GM18517 (cell line): ENCODE measurements around the gene RGS10.
"Not testable (repeated sequence)": the region's sequence is repeated elsewhere in the genome, so short reads cannot be mapped to it uniquely, and the experiment has no call there.

ENCODE experiments used
- ATAC-seq: cut with Tn5 transposase; IDR thresholded peaks from one replicate; pipeline ENCODE4 v1.9.1; 2021; ENCODE audit warnings: mild to moderate bottlenecking, moderate library complexity; ENCODE audit not compliant: unreplicated experiment

The RGS10 gene

DNA sequence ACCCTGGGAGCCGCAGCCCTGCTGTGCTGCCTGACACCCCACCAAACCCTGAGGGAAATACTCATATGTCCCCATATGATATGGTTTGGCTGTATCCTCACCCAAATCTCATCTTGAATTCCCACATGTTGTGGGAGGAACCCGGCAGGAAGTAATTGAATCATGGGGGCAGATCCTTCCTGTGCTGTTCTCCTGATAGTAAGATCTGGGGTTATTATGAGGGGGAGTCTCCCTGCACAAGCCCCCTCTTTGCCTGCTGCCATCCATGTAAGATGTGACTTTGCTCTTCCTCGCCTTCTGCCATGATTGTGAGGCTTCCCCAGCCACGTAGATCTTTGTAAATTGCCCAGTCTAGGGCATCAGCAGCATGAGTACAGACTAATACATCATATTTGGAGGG, 68.7 kb downstream of the RGS10 start:
- no peak for ATAC-seq

DNA sequence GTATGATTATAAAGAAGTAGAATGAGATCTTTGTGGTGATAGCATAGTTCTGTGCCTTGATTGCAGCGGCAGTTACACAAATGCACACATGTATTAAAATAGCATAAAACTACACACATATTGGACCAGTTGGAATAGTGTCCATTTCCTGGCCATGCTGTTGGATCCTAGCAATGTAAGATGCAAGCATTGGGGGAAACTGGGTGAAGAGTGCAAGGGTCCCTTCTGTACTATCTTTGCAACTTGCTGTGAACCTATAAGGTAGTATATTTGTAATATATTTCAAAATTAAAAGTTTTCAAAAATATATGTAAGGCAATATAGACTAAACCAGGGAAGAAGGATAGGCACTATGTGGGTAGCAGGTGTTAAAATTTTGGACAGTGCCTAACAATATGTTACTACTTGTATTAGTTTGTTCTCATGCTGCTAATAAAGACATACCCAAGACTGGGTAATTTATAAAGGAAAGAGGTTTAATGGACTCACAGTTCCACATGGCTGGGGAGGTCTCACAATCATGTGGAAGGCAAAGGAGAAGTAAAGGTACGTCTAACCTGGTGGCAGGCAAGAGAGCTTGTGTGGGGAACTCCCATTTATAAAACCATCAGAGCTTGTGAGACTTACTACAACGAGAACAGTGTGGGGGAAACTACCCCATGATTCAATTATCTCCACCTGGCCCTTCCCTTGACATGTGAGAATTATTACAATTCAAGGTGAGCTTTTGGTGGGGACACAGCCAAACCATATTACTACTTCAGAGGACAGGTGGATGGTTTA, 71.4 kb downstream of the RGS10 start:
- ATAC-seq = no peak

DNA sequence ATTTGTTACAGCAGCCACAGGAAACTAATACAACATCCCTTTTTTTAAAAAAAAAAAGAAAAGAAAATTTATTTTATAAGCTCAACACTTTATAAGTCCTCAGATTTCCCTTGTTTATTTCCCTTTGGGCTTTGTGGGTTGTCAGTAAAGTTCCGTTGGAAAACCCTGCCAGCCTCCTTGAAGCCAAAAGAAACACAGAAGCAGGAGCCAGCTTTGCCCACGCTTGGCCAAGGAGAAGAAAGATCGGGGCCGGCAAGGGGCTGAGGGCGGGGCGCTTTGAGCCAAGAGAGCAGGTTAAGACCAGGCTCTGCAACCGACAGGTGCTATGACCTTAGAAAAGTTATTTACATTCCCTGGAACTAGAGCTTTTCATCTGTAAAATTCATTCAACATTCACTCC, 72.7 kb downstream of the RGS10 start:
- ATAC-seq = no peak

DNA sequence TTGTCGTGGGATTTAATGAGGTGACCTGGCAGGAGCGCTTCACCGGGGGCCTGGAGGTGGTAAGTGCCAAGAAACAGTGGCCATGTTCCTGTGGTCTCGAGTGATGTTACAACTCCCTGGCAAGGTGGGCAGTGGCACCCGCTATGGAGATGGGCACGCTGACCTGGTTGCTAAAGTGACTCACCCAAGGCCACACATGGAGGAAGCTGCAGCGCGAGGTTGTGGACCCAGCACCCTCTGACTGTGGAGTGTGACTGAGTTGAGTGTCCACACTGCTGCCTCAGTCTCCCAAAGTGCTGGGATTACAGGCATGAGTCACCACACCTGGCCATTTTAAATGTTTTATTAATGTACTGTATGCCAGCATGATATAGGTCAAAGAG, 73.2 kb downstream of the RGS10 start:
- ATAC-seq = no peak

DNA sequence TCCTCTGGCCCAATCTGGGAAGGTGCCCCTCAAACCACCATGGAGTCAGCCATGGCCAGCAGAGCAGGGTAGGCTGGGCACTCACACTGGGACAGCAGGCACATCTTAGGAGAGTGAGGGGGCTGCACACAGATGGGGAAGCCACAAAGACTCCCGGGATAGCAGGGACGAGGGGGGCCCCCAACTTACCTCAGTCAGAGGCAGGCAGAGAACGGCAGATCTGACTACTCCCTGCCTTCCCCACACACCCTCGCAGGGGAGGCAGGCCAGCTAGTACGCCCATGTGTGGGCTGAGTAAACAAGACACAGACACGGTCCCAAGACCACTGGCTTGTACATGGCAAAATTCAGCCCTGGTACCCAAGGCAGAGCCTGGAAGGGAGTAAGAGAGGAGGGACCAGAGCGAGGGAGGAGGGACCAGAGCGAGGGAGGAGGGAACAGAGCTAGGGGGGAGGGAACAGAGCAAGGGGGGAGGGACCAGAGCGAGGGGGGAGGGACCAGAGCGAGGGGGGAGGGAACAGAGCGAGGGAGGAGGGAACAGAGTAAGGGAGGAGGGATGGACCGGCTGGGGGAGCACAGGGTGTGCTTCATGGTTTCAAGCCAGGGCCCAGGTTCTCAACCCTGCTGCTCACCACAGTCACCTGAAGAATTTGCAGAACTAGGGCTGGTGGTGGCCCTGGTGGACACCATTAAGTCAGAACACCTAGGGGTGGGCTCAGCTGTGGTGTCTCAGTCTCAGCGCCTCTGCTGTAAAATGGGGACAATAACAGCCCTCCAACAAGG, 73.8 kb downstream of the RGS10 start:
- no peak for ATAC-seq

DNA sequence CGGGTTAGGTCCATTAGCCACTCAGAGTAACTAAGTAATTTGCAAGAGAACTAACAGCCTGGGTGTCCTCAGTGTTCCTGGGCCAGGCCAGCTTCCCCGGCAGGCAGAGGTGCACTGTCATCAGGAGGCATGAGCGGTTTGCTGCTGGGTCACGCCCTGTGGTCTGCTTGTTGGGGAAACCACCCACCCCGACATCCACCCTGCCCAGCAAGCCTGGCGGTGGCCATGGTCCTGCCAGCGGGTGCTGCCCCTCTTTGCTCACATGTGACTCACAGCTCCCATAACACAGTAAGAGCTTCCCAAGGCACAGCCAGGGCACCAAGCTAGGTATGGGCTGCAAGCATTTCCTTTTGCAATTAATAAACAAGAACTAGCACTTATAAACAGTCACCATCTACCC, 75.9 kb downstream of the RGS10 start:
- no peak for ATAC-seq

DNA sequence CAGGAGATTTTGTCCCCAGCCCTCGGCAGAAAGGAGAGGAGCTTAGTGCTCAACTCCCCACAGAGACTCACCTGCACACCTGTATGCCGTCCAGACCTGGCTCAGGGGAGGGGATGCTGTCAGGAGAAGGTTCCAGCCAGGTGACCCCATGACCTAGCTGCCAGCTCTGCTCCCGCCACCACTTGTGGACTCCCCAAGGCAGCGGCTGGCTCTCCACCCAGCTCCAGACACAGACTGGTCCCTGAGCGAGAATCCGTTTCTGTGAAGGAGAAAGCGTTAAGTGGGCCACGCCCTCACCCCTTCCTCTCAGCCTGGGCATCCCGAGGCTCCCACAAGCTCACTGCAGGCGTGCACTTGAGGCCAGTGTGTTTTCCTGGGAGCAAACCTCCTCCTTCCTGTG, 76.4 kb downstream of the RGS10 start:
- no peak for ATAC-seq

DNA sequence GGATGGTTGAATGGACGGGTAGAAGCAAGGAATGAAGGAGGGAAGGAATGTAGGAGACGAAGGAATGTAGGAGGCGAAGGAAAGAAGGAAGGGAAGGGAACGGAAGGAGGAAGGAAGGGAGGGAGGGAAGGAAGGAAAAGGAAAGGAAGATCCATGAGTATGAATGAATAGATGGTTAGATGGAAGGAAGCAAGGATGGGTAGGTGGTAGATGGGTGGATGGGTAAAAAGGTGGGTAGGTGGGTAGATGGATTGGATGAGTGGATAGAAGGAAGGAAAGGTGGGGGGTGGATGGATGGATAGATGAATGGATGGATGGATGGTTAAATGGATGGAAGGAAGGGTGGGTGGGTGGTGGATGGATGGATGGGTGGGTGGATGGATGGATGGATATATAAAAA, 77.4 kb downstream of the RGS10 start:
- ATAC-seq = no peak

DNA sequence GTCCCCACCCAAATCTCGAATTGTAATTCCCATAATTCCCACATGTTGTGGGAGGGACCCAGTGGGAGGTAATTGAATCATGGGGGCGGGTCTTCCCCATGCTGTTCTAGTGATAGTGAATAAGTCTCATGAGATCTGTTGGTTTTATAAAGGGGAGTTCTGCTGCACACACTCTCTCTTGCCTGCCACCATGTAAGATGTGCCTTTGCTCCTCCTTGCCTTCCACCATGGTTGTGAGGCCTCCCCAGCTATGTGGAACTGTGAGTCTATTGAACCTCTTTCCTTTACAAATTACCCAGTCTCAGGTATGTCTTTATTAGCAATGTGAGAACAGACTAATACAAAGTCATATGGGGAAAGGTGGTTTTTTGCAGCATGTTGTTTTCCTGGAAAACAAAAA, 79.3 kb downstream of the RGS10 start:
- not testable (repeated sequence) for ATAC-seq

DNA sequence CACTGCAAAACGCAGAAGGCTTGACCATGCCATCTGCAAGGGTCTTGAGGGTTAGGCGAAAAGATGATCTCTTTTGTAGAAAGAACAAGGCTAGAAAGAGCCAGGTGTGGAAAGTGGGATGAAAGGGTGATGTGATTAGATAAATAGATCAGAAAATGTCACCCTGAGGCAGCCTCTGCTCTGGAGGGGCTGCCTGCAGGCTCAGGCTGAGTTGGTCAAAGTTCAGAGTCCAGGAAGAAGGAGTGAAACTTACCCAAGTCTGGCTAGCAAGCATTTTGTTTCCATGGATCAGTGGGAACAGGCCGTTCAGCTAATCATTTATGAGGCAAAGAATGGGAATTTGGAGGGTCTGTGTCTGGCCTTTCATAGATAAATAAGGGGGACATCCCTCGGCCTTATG, 79.7 kb downstream of the RGS10 start:
- no peak for ATAC-seq

DNA sequence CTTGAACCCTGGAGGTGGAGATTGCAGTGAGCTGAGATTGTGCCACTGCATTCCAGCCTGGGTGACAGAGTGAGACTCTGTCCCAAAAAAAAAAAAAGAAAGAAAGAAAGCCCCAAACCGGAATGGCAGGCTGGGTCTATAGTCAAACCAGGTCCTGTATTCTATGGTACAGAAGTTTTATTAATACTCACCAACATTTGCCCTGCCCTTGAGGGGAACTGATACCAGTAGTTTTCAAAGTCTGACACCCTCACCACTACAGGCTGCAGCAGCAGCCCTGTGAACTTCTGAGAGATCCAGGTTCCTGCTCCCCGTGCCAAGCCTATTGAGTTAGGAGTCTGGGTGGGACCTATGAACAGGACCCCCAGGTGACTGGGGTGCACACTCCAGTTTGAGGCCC, 80.6 kb downstream of the RGS10 start:
- ATAC-seq = no peak

DNA sequence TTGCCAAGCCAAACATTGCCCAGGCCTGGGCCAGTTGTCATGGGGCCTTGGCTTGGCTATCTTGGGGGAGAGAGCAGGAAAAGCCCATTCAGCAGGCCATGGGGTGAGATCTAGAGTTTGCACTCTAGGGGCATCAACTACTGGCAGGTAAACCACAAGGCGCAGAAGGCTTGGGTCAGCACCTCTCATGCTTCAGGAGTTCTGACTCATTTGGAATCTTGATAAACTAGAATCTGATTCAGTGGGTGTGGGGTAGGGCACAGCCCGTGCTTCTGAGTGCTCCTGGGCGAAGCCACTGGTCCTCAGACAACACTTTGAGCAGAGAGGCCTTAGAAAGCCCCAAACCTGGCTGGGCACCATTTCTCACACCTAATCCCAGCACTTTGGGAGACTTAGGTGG, 81.1 kb downstream of the RGS10 start:
- ATAC-seq = no peak

DNA sequence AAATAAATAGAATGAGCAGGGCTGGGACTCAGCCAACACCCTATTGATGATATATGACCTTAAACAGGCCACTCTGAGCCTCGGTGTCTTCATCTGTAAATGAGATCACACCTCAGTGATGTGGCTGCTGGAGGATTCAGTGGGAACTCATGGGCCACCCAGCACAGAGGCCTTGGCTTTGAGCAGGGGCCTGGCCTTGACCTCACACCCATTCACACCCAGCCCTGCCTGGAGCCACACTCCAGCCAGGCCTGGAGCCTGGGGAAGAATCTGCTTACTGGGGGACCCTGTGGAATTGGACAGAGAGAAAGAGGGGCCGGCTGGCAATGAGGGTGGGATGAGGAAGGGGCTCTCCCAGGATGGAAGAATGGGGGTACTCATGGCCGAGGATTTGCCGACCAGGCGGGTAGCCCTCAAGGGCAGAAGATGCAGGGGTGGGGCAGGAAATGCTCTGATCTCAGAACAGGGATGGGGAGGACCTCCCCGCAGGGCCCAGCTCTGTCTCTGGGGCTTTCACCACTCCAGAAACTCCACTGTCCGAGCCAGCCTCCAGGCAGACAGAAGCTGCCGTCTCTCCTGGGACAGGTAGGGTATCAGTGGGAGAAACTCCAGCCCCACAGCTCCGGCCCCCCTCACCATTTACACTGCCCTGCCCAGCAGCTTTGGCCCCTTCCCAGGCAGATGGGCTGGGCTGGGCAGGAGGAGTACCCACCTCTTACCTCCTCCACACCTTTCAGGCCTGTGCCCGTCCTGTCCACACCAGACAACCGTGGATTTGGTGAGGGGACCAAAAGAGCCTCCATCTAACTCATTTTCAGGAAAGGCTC, 81.9 kb downstream of the RGS10 start:
- no peak for ATAC-seq

DNA sequence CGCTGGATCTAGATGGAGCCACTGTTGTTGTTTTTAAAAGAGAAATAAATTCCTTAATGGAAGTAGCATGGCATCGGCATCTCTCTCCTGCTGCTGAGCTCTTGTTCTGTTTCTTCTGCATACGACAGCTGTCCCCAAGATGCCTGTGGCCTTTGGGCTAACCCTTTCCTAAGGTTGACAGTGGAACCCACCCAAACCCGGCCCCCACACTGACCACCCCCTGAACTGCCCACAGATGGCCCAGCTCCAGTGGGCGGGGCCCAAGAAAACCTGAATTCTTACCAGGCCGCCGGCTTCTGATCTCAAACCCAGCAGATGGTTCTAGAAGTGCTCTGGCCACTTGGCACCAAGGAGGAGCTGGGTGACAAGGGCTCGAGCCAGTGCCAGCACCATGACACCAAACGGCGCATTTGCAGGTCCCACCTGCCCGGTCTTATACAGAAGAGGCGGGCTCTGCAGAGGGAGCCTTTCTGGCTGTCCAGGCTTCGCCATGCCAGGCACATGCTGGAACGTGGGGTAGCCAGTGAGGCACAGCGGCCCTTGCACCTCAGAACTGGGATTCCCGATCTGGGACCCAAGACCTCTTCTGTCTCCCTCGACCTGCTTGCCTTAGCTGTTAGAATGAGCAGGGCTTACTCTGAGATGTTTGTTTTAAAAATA, 82.7 kb downstream of the RGS10 start:
- no peak for ATAC-seq

DNA sequence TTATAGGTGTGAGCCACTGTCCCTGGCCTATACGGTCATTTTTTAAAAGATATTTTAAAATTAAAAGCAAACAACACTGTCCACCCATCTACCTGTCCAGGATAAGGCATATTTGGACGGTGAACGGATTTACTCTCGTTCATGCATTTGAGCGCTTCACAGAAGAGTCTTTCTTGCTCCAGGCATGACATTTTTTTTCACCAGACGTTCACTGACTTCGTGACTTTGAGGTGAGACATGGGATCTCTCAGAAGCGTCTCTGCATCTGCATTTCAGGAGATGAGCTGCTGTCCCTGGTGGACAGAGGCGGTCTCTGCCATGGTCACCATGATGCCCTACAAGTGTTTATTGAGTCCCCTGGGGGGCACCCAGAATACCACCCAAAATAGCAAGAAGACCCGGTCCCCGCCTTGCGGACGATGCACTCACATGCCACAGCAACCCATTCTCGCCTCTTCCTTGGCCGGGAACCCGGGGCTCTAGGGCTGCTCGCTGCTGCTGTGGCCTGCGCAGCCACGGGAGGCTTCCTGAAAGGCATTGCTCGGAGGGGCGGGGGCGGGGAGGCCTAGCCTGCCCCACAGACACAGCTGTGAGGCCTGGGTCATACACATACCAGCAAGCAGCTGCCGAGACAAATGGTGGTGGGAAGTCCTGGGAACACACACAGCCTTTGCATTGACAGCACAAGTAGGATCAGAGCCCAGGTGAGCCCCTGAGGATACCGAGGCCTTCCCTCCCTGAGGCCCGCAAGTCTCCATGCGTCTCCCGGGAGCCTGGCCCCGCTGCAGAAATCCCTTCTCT, 84.4 kb downstream of the RGS10 start:
- no peak for ATAC-seq

DNA sequence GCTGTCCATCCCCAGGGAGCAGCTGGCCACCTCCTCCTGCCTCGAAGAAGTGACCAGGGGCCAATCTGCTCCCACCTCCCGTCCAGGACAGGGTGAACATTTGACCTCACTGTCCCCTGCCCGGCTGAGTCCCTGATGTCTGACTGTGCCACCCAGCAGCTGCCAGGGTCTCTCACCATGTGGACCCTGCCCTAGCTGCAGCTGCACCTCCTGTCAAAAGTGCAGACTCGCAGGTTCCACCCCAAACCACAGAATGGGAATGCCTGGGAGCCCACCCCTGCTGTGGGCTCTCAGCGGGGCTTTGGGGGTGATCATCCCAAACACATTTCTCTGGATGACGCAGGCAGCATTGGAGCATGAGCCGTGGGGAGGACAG, 86.1 kb downstream of the RGS10 start:
- no peak for ATAC-seq

DNA sequence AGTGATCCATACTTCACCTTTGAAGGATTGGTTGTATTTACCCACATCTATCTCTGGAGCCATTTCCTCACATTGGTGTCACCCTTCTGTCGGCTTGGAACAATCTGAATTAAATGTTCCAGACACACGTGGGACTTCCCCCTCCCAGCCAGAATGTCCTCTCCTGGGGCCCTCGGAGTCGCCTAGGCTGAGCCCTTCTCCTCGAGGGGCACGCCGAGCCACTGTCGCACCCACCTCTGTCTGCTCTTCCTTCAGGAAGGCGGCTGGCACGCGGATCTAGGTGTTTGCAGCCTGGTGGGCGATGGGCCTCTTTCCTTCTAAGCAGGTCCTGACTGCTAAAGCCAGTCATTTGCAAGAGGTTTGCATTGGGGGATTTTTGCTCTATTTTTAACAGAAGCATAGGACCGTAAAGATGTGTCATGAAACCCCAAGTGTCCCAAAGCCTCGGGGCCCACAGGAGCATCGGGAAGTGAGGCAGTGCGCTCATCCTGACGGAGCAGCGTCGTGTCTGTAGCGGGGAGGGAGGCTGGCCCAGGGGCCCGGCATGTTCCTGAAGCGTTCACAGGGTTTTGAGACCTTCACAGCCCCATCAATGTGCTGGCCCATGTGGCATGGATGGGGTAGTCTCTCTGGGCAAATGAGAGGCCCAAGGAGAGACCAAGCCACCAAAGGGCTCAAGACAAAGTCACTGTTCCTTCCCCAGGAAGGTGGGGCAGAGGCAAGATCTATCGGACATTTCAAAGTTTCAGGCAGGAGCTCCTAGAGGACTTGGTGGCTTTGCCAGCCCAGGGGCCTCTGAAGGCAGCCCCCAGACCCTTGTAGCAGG, 86.7 kb downstream of the RGS10 start:
- no peak for ATAC-seq

DNA sequence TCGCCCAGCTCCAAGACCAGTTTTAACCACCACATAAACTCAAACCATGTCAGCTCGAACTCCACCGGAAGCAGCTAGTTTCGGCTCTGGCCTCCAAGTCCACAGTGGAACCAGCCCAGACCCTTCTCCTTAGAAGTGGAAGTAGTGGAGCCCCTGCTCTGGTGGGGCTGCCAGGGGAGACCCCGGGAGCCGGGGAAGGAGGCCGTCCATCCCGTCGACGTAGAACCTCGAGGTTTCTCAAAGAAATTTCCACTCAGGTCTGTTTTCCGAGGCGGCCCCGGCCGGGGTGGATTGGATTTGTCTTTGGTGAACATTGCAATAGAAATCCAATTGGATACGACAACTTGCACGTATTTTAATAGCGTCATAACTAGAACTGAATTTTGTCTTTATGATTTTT, 87.5 kb downstream of the RGS10 start:
- no peak for ATAC-seq

DNA sequence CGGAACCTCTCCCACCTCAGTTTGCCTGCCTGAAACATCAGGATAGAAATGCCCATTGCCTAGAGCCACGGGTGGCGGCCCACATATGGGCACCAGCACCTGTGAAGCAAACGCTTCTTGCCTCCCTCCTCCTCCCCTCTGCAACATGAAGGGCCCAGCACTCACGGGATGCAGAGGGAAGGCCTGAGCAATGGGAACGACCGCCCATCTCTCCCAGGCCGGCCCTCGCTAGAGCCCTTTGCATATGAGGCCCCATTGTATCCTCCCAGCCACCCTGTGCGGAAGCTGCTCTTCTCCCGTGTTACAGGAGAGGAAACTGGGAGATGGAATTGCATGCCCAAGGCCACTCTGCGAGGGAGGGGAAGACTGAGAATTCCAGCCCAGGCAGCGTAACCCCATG, 88.2 kb downstream of the RGS10 start:
- no peak for ATAC-seq

DNA sequence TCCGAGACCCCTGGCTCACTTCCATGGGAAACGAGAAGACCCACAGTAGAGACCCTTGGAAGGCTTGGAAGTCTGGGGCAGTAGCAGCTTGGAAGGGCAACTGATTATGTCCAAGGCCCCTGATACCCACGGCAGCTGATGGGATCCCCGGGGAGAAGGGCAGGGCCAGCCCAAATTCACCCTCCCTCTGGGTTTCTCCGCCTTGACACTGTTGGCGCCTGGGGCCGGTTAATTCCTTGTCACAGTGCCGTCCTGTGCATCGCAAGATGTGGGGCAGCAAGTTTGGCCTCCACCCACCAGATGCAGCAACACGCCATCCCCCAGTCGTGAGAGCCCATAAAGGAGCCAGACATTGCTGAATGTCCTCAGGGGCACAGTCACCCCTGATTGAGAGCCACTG, 89.2 kb downstream of the RGS10 start:
- no peak for ATAC-seq
